Transverse colon (tissue), 4 donors: ENCODE measurements around the gene XXYLT1. TPM values are rescaled to one million over a fixed set of nuclear protein-coding genes. Genes with fewer than 3 reads are reported as not detected.

Experiments
- DNase-seq: peaks from one replicate; pipeline ENCODE4 v3.0.0-alpha.2; 2019
- H3K27ac ChIP-seq, 4 donors: fragments of 200-600 bp; sonication (generic); 2 replicates each; pipeline ENCODE4 v1.5.1; 2016 to 2018; ENCODE audit warnings: inconsistent platforms in 4 of 4
- H3K27me3 ChIP-seq: fragments of 200-600 bp; sonication (generic); 2 replicates; pipeline ENCODE4 v1.5.1; 2017; ENCODE audit warnings: inconsistent platforms
- H3K36me3 ChIP-seq, 4 donors: fragments of 200-600 bp; sonication (generic); 2 replicates each; pipeline ENCODE4 v1.5.1; 2017 to 2019; ENCODE audit warnings: inconsistent platforms in 4 of 4
- H3K4me1 ChIP-seq, 4 donors: fragments of 200-600 bp; sonication (generic); 2 replicates each; pipeline ENCODE4 v1.5.1; 2017 to 2020; ENCODE audit warnings: inconsistent platforms in 4 of 4
- H3K4me3 ChIP-seq, 4 donors: fragments of 200-600 bp; sonication (generic); 1 replicate in 1 of 4; 2 replicates in 3 of 4; pipeline versions ENCODE4 v1.5.1 to v1.6.1; 2017 to 2019; ENCODE audit warnings: inconsistent platforms in 4 of 4
- H3K9me3 ChIP-seq, 2 donors: fragments of 200-600 bp; sonication (generic); 2 replicates each; pipeline ENCODE4 v1.5.1; 2017 to 2019; ENCODE audit warnings: inconsistent platforms in 2 of 2
- EP300 ChIP-seq: sonication (generic); formaldehyde crosslinking; IDR thresholded peaks from one replicate; pipeline ENCODE4 v1.6.1; 2017; ENCODE audit warnings: antibody characterized with exemption, low read depth
- POLR2A ChIP-seq: fragments of 450-650 bp; IDR thresholded peaks from one replicate; pipeline ENCODE4 v1.6.1; 2016; ENCODE audit warnings: antibody characterized with exemption, mild to moderate bottlenecking, moderate library complexity
- POLR2AphosphoS5 ChIP-seq, 3 donors: sonication (generic); formaldehyde crosslinking; IDR thresholded peaks; one replicate each; pipeline ENCODE4 v1.6.1; 2016; ENCODE audit warnings: antibody characterized with exemption in 3 of 3
- WGBS, 2 donors: methylation state at CpG; one replicate each; pipeline ENCODE4 v1.1.5; 2018; ENCODE audit warnings: low coverage in 1 of 2; 5-methylcytosine and 5-hydroxymethylcytosine counted together
- in situ Hi-C, 4 donors: fragments of 200-750 bp; cut with MboI; loops; one replicate each; pipeline versions ENCODE4 v1.15.0 to v1.15.1; 2017; ENCODE audit warnings: low sequenced_read_pairs in 3 of 4, low pct_ligation_motif_present in 1 of 4, low pct_unique_long_range_greater_than_20kb in 1 of 4
- intact Hi-C: fragments of 100-400 bp; cut with DNase I; formaldehyde crosslinking; loops from one replicate; pipeline ENCODE4 v1.15.1; 2023; ENCODE audit warnings: low total_unique reads
- total RNA-seq, 4 donors: library from RNA; depleted of rRNA; stranded (reverse); fragments of >200 nt; gene quantifications; one replicate each; pipeline ENCODE4 v1.1.0, GENCODE V29; 2016
- TF ChIP-seq, protein P1 (sequence below), 5 experiments: fragments of 200-600 bp in 3 of 5; fragments of 450-650 bp in 2 of 5; sonication (generic) in 3 of 5; IDR thresholded peaks; 1 replicate in 2 of 5; 2 replicates in 3 of 5; pipeline ENCODE4 v1.5.1; 2016 to 2017; ENCODE audit warnings: antibody characterized with exemption in 5 of 5, inconsistent platforms in 3 of 5, mild to moderate bottlenecking in 2 of 5, moderate library complexity in 1 of 5

Gene XXYLT1
- total RNA-seq, 4 donors from 2014 or later, result 3.0 to 10.0 (median 5.9) TPM

DNA sequence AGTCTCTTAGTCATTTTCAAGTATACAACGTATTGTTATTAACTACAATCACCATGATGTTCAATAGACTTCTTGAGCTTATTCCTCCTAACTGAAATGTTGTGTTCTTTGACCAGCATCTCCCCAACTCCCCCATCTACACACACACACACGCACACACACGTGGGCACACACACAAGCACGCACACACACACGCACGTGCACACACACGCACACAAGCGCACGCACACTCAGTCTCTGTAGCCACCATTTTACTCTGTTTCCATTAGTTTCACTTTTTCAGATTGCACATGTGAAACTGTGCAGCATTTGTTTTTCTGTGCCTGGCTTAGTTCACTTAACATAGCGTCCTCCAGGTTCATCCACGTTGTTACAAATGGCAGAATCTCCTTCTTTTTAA is 247.0 kb downstream of the XXYLT1 start:
- TF ChIP-seq POLR2A (no peak), EP300 (no peak), POLR2AphosphoS5 (IDR thresholded peaks at IDR 0.05) (no peak)
- TF ChIP-seq, protein P1, sequence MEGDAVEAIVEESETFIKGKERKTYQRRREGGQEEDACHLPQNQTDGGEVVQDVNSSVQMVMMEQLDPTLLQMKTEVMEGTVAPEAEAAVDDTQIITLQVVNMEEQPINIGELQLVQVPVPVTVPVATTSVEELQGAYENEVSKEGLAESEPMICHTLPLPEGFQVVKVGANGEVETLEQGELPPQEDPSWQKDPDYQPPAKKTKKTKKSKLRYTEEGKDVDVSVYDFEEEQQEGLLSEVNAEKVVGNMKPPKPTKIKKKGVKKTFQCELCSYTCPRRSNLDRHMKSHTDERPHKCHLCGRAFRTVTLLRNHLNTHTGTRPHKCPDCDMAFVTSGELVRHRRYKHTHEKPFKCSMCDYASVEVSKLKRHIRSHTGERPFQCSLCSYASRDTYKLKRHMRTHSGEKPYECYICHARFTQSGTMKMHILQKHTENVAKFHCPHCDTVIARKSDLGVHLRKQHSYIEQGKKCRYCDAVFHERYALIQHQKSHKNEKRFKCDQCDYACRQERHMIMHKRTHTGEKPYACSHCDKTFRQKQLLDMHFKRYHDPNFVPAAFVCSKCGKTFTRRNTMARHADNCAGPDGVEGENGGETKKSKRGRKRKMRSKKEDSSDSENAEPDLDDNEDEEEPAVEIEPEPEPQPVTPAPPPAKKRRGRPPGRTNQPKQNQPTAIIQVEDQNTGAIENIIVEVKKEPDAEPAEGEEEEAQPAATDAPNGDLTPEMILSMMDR (IDR thresholded peaks at IDR 0.05), result no peak
- 94 to 99% methylated on average over 9 to 11 of the region's 11 CpGs for WGBS, 2 donors
- H3K27me3 ChIP-seq, result no peaks in the 10 kb centered on the region
- H3K36me3 ChIP-seq, result no peaks in the 10 kb centered on the region
- no peaks in the 10 kb centered on the region for H3K4me1 ChIP-seq
- no peaks in the 10 kb centered on the region for H3K9me3 ChIP-seq
- no peak overlapping the region for H3K27ac ChIP-seq
- intact Hi-C loops, result no loop called here
- in situ Hi-C loops, result loop anchor here in 1 of 4 donors (25.0 kb wide), 1 partner anchor 213 kb away; no protein-coding TSS in a partner anchor
- DNase-seq, result no peak
- no peak overlapping the region for H3K4me3 ChIP-seq

DNA sequence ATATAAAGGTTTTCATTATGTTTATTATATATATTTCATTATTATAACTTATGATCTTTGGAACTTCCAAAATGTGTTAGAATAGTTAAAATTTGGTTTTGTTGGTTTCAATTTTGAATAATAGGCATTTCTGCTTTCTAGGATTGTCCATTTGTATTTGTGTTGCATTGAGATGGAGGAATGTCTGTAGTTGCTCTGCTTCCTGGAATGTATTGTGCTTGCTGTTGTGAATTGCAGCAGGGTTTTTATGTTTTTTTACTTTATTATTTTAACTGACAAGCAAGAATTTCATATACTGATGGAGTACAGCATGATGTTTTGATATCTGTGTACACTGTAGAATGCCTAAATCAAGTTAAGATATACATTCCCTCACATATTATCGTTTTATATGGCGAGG is 247.4 kb downstream of the XXYLT1 start:
- Histone ChIP-seq H3K4me3 (no peak overlapping the region), H3K27ac (no peak overlapping the region), H3K27me3 (peaks cover 3% of the 10 kb centered on the region), H3K9me3 (no peaks in the 10 kb centered on the region), H3K36me3 (no peaks in the 10 kb centered on the region), H3K4me1 (no peaks in the 10 kb centered on the region)
- WGBS, 2 donors, result 31 to 32% methylated on average over 2 of the region's 2 CpGs
- DNase-seq, result no peak
- TF ChIP-seq POLR2AphosphoS5 (IDR thresholded peaks at IDR 0.05), result no peak
- TF ChIP-seq, protein P1 (IDR thresholded peaks at IDR 0.05), result no peak
- no peak for TF ChIP-seq POLR2A
- TF ChIP-seq EP300, result no peak
- intact Hi-C loops (no loop called here), in situ Hi-C loops (loop anchor here in 1 of 4 donors (25.0 kb wide), 1 partner anchor 214 kb away; no protein-coding TSS in a partner anchor)

DNA sequence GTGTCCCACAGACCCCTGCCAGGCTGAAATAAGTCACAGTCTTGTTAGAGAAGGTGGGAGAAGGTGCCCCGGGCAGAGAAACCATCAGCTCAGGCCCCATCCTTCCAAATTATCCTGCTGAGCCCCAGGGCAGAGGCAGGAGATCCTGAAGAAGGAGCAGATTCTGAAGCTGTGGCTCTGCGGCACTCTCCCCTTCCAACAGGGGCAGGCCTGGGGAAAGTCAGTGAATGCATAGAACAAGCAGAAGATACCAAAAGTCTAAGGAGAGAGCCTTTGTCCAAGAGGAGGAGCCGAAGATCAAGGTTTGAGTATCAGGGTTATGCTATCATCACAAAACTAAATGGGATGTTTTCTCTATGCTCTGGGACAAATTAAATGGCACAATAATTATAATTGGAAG is 249.3 kb downstream of the XXYLT1 start:
- TF ChIP-seq, protein P1 (IDR thresholded peaks at IDR 0.05), result no peak
- TF ChIP-seq POLR2AphosphoS5 (IDR thresholded peaks at IDR 0.05), result no peak
- no peak for TF ChIP-seq EP300
- no peak for TF ChIP-seq POLR2A
- Histone ChIP-seq H3K4me1 (no peaks in the 10 kb centered on the region), H3K9me3 (no peaks in the 10 kb centered on the region), H3K27ac (no peak overlapping the region), H3K4me3 (no peak overlapping the region), H3K27me3 (peaks cover 12% of the 10 kb centered on the region), H3K36me3 (no peaks in the 10 kb centered on the region)
- 96 to 100% methylated on average over 1 to 3 of the region's 3 CpGs for WGBS, 2 donors
- intact Hi-C loops, result no loop called here
- in situ Hi-C loops, result loop anchor here in 1 of 4 donors (25.0 kb wide), 1 partner anchor 216 kb away; no protein-coding TSS in a partner anchor
- DNase-seq, result no peak

DNA sequence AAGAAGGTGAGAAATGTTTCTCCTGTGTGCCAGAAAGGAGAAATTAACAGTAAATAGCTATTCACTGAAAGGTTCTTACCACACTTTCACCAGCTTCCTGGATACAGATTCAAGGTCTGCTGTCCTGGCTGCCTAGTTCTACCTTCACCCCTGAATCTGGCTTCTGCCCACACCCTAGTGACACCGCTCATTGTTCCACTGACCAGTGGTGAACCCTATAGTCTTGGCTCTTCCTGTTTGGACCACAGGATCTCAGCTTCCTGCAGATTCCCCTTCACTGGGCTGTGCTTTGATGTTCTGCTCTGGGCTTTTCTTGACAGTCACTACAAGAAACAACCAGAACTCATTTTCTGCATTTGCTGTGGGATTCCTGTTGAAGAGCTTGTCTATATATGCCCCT is 250.0 kb downstream of the XXYLT1 start:
- Histone ChIP-seq H3K4me3 (no peak overlapping the region), H3K27me3 (peaks cover 12% of the 10 kb centered on the region), H3K27ac (no peak overlapping the region), H3K9me3 (no peaks in the 10 kb centered on the region), H3K4me1 (no peaks in the 10 kb centered on the region), H3K36me3 (no peaks in the 10 kb centered on the region)
- in situ Hi-C loops (loop anchor here in 1 of 4 donors (25.0 kb wide), 1 partner anchor 216 kb away; no protein-coding TSS in a partner anchor), intact Hi-C loops (no loop called here)
- no peak for DNase-seq
- no peak for TF ChIP-seq EP300
- TF ChIP-seq POLR2A, result no peak
- no peak for TF ChIP-seq POLR2AphosphoS5 (IDR thresholded peaks at IDR 0.05)
- TF ChIP-seq, protein P1 (IDR thresholded peaks at IDR 0.05), result no peak
- 76 to 80% methylated on average over 1 of the region's 1 CpG for WGBS, 2 donors
